ENCODE measurements around the gene KCNN4.

DNA sequence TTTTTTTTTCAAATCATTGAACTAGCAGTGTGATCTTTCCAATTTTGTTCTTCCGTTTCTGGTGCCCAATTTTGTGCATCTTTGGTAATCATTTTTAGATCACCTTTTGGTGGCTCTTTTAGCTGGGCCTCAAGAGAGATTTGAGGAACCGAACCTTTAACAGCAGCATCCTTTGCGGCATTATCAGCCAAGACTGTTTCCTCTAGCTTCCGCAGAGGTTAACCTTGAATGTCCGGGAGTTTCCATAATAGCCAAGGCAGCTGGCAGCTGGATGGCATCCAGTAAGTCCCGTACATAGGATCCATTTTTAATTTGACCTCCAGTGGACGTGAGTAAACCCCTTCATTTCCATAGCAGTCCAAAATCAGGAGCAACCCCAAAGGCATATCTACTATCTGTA, 55.3 kb downstream of the KCNN4 start:
- TF ChIP-seq, protein P1, sequence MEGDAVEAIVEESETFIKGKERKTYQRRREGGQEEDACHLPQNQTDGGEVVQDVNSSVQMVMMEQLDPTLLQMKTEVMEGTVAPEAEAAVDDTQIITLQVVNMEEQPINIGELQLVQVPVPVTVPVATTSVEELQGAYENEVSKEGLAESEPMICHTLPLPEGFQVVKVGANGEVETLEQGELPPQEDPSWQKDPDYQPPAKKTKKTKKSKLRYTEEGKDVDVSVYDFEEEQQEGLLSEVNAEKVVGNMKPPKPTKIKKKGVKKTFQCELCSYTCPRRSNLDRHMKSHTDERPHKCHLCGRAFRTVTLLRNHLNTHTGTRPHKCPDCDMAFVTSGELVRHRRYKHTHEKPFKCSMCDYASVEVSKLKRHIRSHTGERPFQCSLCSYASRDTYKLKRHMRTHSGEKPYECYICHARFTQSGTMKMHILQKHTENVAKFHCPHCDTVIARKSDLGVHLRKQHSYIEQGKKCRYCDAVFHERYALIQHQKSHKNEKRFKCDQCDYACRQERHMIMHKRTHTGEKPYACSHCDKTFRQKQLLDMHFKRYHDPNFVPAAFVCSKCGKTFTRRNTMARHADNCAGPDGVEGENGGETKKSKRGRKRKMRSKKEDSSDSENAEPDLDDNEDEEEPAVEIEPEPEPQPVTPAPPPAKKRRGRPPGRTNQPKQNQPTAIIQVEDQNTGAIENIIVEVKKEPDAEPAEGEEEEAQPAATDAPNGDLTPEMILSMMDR (IDR thresholded peaks at IDR 0.05 in 4 of 5, conservative IDR thresholded peaks at IDR 0.05 in 1 of 5) = no peak
- no peak for TF ChIP-seq POLR2A (IDR thresholded peaks at IDR 0.05)

All from gastrocnemius medialis (tissue), 4 donors.